Astrocyte (in vitro differentiated cells and primary cell): ENCODE data around the gene ADGRB2. TPM values are rescaled to one million over a fixed set of nuclear protein-coding genes. Genes with fewer than 3 reads are reported as not detected.
A peak's percentile ranks its signal among the peaks of the same experiment; 100 is the strongest.

Source experiments
- DNase-seq: peaks from one replicate; pipeline ENCODE4 v3.0.0-alpha.2; 2010; ENCODE audit warnings: low read depth
- FAIRE-seq: peaks from 2 replicates; lab custom pipeline; 2011; peaks lifted over from hg19 to GRCh38; lab: Jason Lieb, UNC
- H2AFZ ChIP-seq: 2 replicates; pipeline ENCODE4 v1.6.0; 2012; ENCODE audit warnings: low read depth, low read length, inconsistent platforms
- H3K27ac ChIP-seq: 2 replicates; pipeline ENCODE4 v1.5.1; 2011; ENCODE audit warnings: low read depth, low read length, inconsistent platforms
- H3K27me3 ChIP-seq: 2 replicates; pipeline ENCODE4 v1.6.0; 2011; ENCODE audit warnings: low read length, inconsistent platforms; ENCODE audit not compliant: insufficient read depth
- H3K36me3 ChIP-seq: 2 replicates; pipeline ENCODE4 v1.5.1; 2011; ENCODE audit warnings: low read length, inconsistent platforms; ENCODE audit not compliant: insufficient read depth
- H3K4me1 ChIP-seq: 2 replicates; pipeline ENCODE4 v1.5.1; 2011; ENCODE audit warnings: low read length, inconsistent platforms; ENCODE audit not compliant: insufficient read depth
- H3K4me2 ChIP-seq: 2 replicates; pipeline ENCODE4 v1.6.0; 2012; ENCODE audit warnings: low read length, inconsistent platforms
- H3K4me3 ChIP-seq: 2 replicates; pipeline ENCODE4 v1.5.1; 2011; ENCODE audit warnings: low read depth, mild to moderate bottlenecking, low read length, inconsistent platforms; ENCODE audit not compliant: insufficient read depth
- H3K79me2 ChIP-seq: 2 replicates; pipeline ENCODE4 v1.6.0; 2012; ENCODE audit warnings: mild to moderate bottlenecking, low read length, inconsistent platforms; ENCODE audit not compliant: insufficient read depth
- H3K9ac ChIP-seq: 2 replicates; pipeline ENCODE4 v1.6.0; 2012; ENCODE audit warnings: mild to moderate bottlenecking, low read length, inconsistent platforms
- H3K9me3 ChIP-seq: 2 replicates; pipeline ENCODE4 v1.5.1; 2012; ENCODE audit warnings: low read depth, mild to moderate bottlenecking, low read length, inconsistent platforms; ENCODE audit not compliant: insufficient read depth
- H4K20me1 ChIP-seq: 2 replicates; pipeline ENCODE4 v1.6.0; 2012; ENCODE audit warnings: low read length, inconsistent platforms; ENCODE audit not compliant: insufficient read depth
- H3K27ac Mint-ChIP-seq: one replicate; pipeline ENCODE4 v1.8.0; 2021; ENCODE audit warnings: mild to moderate bottlenecking, mixed read lengths; ENCODE audit not compliant: unreplicated experiment
- H3K27me3 Mint-ChIP-seq: one replicate; pipeline ENCODE4 v1.8.0; 2021; ENCODE audit warnings: low read depth, mixed read lengths; ENCODE audit not compliant: unreplicated experiment
- H3K36me3 Mint-ChIP-seq: one replicate; pipeline ENCODE4 v1.8.0; 2021; ENCODE audit warnings: low read depth, mixed read lengths; ENCODE audit not compliant: unreplicated experiment
- H3K4me1 Mint-ChIP-seq: one replicate; pipeline ENCODE4 v1.8.0; 2021; ENCODE audit warnings: low read depth, mixed read lengths; ENCODE audit not compliant: unreplicated experiment
- H3K4me3 Mint-ChIP-seq: one replicate; pipeline ENCODE4 v1.8.0; 2021; ENCODE audit warnings: mild to moderate bottlenecking, moderate library complexity, mixed read lengths; ENCODE audit not compliant: unreplicated experiment
- H3K9me3 Mint-ChIP-seq: one replicate; pipeline ENCODE4 v1.8.0; 2021; ENCODE audit warnings: mild to moderate bottlenecking, mixed read lengths; ENCODE audit not compliant: unreplicated experiment
- EZH2 ChIP-seq: IDR thresholded peaks from 2 replicates; pipeline ENCODE4 v1.6.1; 2012; ENCODE audit warnings: mild to moderate bottlenecking, low read length, inconsistent platforms; ENCODE audit not compliant: insufficient read depth
- total RNA-seq: library from RNA; stranded (reverse); gene quantifications from 2 replicates; pipeline ENCODE4 v1.2.1, GENCODE V29; 2021
- TF ChIP-seq, protein P1 (sequence below): IDR thresholded peaks from 2 replicates; pipeline ENCODE4 v1.5.1; 2011; ENCODE audit warnings: low read depth, mild to moderate bottlenecking, inconsistent platforms, low read length, moderate library complexity; ENCODE audit not compliant: insufficient read depth

ADGRB2 gene
- total RNA-seq, 1 donor from 2014 or later, result 25.8 TPM

DNA sequence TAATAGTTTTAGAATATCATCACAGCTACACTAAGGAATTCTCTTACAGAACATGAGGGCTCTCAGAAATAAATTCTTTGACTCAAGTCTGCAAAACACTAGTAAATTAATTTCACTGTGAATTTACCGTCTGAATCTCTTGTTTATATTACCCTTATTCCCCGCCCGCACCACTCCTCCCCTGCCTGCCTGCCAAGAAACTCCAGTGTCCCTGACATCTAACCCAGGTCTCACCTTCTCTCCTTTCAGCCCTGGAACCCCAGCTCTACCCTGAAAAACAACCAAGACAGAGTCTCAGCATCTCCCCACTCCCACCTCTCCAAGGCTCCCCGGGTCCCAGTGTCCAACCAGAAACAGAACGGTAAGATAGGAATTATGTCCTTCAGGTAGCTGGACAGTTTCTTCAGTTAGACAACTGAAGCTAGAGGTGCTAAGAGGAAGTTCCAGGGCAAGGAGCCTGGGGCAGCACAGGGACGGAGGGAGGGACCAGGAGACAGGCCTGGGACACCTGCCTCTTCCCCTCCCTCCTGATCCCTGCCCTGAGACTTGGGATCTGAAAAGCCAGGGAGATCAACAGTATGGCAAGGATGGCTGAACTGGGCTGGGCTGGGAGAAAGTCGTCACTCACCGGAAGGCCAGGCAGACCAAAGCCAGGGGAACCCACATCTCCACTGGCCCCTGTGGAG, 75.8 kb downstream of the ADGRB2 start:
- peaks cover 19% of the 10 kb centered on the region for H3K36me3 Mint-ChIP-seq
- Histone ChIP-seq H2AFZ (no peak overlapping the region), H3K4me2 (no peak overlapping the region), H3K9me3 (no peaks in the 10 kb centered on the region), H3K4me1 (peaks cover 30% of the 10 kb centered on the region), H3K4me3 (no peak overlapping the region), H3K79me2 (no peaks in the 10 kb centered on the region), H3K9ac (no peak overlapping the region), H3K27me3 (no peaks in the 10 kb centered on the region), H4K20me1 (no peaks in the 10 kb centered on the region), H3K27ac (no peak overlapping the region), H3K36me3 (peaks cover 15% of the 10 kb centered on the region)
- no peak for TF ChIP-seq EZH2
- TF ChIP-seq, protein P1, sequence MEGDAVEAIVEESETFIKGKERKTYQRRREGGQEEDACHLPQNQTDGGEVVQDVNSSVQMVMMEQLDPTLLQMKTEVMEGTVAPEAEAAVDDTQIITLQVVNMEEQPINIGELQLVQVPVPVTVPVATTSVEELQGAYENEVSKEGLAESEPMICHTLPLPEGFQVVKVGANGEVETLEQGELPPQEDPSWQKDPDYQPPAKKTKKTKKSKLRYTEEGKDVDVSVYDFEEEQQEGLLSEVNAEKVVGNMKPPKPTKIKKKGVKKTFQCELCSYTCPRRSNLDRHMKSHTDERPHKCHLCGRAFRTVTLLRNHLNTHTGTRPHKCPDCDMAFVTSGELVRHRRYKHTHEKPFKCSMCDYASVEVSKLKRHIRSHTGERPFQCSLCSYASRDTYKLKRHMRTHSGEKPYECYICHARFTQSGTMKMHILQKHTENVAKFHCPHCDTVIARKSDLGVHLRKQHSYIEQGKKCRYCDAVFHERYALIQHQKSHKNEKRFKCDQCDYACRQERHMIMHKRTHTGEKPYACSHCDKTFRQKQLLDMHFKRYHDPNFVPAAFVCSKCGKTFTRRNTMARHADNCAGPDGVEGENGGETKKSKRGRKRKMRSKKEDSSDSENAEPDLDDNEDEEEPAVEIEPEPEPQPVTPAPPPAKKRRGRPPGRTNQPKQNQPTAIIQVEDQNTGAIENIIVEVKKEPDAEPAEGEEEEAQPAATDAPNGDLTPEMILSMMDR, result no peak
- H3K4me3 Mint-ChIP-seq, result peak overlapping the region; percentile 57
- no peak for FAIRE-seq
- peaks cover 4% of the 10 kb centered on the region for H3K27me3 Mint-ChIP-seq
- H3K4me1 Mint-ChIP-seq, result peaks cover 41% of the 10 kb centered on the region
- H3K27ac Mint-ChIP-seq, result peak overlapping the region; percentile 47
- H3K9me3 Mint-ChIP-seq, result peaks cover 3% of the 10 kb centered on the region
- no peak for DNase-seq

DNA sequence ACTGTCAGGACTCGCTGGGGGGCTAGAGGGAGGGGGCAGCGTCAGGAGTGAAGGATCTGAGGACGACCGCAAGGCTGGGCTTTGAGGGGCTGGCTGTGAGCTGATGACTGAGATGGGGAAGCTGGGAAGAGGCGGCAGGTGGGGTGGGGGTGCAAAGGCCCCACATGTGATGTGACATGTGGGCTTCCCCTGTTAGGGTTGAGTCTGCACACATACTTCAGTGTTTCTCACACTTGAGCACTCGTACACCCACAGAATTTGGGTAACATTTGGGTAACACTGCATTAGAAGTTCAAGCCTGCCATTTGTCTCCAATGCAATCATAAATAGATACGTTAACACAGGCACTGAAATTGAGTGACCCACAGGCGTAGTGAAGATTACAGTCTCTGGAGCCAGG, 76.5 kb downstream of the ADGRB2 start:
- Histone ChIP-seq H3K4me1 (peaks cover 30% of the 10 kb centered on the region), H3K79me2 (no peaks in the 10 kb centered on the region), H3K9ac (no peak overlapping the region), H3K9me3 (no peaks in the 10 kb centered on the region), H3K36me3 (peaks cover 20% of the 10 kb centered on the region), H3K4me2 (no peak overlapping the region), H2AFZ (no peak overlapping the region), H4K20me1 (no peaks in the 10 kb centered on the region), H3K27ac (no peak overlapping the region), H3K4me3 (no peak overlapping the region), H3K27me3 (no peaks in the 10 kb centered on the region)
- peaks cover 4% of the 10 kb centered on the region for H3K27me3 Mint-ChIP-seq
- peaks cover 3% of the 10 kb centered on the region for H3K9me3 Mint-ChIP-seq
- H3K4me1 Mint-ChIP-seq, result peaks cover 41% of the 10 kb centered on the region
- H3K27ac Mint-ChIP-seq, result no peak overlapping the region
- no peak for TF ChIP-seq EZH2
- TF ChIP-seq, protein P1, result no peak
- FAIRE-seq (no peak), DNase-seq (no peak)
- H3K36me3 Mint-ChIP-seq, result peaks cover 19% of the 10 kb centered on the region
- H3K4me3 Mint-ChIP-seq, result no peak overlapping the region

DNA sequence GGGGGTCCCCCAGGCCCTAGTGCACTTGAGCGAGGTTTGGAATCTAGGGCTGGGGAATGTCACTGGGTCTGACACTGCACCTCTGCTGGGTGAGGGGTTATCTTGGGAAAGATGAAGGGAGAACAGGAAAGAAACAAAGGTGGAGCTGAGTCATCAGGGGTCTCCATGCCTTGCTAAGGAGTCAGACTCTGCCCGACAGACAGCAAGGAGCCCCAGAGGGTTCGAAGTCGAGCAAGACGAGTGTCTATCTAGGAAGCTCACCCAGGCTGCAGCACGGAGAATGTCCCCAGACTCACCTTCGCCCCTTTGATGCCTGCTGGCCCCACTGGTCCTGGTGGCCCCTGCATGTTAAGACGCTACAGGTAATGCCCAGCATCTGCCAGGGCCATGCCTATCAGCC, 78.3 kb downstream of the ADGRB2 start:
- H3K27ac Mint-ChIP-seq, result no peak overlapping the region
- Histone ChIP-seq H3K4me1 (peaks cover 32% of the 10 kb centered on the region), H4K20me1 (no peaks in the 10 kb centered on the region), H3K79me2 (no peaks in the 10 kb centered on the region), H2AFZ (no peak overlapping the region), H3K4me3 (no peak overlapping the region), H3K27me3 (no peaks in the 10 kb centered on the region), H3K9me3 (no peaks in the 10 kb centered on the region), H3K9ac (no peak overlapping the region), H3K4me2 (no peak overlapping the region), H3K27ac (no peak overlapping the region), H3K36me3 (peaks cover 28% of the 10 kb centered on the region)
- no peak for TF ChIP-seq EZH2
- TF ChIP-seq, protein P1, result no peak
- peaks cover 26% of the 10 kb centered on the region for H3K36me3 Mint-ChIP-seq
- FAIRE-seq (no peak), DNase-seq (no peak)
- H3K9me3 Mint-ChIP-seq, result peaks cover 3% of the 10 kb centered on the region
- no peak overlapping the region for H3K4me3 Mint-ChIP-seq
- peaks cover 36% of the 10 kb centered on the region for H3K4me1 Mint-ChIP-seq
- H3K27me3 Mint-ChIP-seq, result peaks cover 4% of the 10 kb centered on the region
